GM19035 (cell line): ENCODE results near the gene MEF2D.

Experiments used
- ATAC-seq: cut with Tn5 transposase; IDR thresholded peaks from one replicate; pipeline ENCODE4 v1.9.1; 2021; ENCODE audit not compliant: unreplicated experiment

Gene MEF2D

DNA sequence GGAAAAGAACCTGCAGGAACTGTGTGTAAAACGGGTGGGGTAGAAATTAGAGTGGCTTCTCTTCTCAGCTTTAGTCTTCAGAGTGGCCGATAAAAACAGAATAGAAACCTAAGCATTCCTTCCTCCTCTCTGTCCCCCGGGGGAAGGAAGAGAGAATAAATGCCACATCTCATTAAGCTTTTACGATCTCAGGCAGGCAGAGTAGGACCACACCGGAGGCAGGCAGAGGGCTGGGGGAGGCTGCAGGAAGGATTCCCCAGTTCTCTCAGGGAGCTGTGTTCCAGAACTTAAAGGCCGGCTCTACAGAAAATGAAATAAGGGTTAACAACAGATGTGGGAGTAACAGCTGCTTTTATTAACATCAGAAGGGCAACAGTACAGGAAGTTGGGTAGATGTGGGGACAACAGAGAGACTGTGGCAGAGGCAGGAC is 24.5 kb upstream of the MEF2D start:
- no peak for ATAC-seq

DNA sequence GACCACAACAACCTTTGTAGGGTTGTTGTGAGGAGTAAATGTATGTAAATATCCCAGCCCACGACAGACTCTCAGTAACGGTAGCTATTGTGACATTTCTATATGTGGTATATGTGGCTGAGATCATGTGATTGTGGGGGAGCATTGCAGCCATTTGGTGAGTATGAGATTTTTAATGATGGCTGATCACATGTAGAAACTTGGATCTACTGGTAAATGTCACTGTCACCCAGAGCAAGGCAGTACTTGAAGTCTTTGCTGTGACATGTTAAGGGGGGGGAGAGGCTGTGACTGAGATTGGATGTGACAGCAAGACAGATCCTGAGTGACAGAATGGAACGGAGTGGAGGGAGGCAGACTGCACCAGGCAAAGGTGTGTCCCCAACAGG is 23.9 kb upstream of the MEF2D start:
- ATAC-seq: no peak

DNA sequence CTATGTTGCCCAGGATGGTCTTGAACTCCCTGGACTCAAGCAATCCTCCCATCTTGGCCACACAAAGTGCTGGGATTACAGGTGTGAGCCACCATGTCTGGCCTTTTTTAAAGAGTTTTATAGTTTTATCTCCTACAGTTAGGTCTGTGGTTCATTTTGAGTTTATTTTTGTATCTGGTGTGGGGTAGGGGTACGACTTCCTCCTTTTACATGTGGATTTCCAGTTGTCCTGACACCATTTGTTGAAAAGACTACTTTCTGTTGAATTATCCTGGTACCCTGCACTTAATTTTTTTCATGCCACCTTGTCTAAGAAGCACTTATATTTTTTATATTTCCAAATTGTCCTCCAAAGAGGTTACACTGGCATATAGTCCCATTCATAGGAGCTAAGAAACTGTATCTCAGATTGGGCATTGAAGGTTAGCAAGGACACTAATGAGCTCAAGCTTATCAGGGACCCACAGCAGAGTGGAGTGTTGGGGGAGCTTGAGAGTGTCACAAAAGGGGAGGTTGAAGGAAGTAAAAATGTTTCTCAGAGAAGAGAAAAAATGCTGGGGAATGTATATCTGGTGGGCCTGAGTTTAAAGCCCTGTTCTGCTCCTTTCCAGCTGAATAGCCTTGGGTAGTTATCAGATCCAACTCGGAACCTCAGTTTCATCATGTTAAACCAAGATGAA is 23.4 kb upstream of the MEF2D start:
- no peak for ATAC-seq

- ATAC-seq: no peak
Measured at GRCh38 chr1:156522443-156522970, 21.9 kb upstream of the MEF2D start.

DNA sequence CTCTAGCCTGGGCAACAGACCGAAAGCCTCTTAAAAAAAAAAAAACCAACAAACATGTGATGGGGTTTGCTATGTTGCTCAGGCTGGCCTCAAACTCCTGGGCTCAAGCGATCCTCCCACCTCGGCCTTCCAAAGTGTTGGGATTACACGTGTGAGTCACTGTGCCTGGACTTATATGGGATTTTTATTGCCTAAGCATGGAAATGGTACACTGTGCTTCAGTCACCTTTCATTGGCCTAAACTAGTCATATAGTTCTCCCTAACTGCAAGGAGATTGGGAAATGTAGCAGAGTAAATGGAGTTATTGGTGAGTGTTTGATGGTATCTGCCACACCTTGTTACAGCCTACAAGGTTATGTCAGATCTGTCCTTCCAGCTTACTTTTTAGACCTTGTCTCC is 17.2 kb upstream of the MEF2D start:
- no peak for ATAC-seq

DNA sequence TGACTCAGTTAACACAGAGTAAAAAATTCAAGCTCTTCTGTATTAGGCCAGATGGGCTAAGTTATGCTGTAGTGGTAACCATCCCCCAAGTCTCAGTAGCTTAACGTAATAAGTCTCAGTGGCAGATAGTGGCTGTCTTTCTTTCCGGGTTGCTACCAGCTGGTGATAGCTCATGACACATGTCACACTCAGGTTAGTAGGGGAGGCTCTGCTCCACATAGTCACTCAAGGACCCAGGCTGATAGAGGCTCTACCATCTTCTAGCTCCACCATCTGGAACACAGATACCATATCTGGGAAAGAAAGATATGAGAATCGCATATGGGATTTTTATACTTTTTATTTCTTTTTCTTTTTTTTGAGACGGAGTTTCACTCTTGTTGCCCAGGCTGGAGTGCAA is 16.2 kb upstream of the MEF2D start:
- ATAC-seq: no peak

DNA sequence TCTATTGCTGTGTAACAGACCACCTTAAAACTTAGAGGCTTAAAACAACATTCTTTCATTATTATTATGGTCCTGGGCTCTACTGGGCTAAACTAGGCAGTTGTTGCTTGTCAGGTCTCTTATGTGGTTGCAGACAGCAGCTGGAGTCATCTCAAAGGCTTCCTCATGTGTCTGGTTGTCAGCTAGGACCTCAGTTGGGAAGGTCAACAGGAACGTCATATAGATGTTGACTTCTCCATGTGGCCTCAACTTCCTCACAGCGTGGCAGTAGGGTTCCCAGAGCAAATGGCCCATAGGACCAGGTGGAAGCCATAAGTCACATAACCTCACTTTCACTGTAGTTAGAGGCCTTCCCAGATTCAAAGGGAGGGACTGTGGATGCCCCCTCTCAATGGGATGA is 15.4 kb upstream of the MEF2D start:
- no peak for ATAC-seq

DNA sequence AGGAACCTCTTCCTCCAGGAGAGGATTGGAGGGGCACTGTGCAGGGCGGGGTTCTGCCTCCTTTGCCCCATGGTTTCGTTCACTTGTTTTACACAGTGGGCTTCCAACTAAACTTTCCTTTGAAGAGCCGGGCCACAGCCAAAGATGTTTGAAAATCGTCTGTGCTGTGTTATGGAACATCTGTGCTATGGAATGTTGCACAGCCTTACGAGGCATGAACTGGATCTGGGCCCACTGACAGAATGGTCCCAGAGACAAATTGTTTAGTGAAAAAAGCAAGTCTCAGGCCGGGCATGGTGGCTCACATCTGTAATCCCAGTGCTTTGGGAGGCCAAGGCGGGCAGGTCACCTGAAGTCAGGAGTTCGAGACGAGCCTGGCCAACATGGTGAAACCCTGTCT is 12.6 kb upstream of the MEF2D start:
- no peak for ATAC-seq

DNA sequence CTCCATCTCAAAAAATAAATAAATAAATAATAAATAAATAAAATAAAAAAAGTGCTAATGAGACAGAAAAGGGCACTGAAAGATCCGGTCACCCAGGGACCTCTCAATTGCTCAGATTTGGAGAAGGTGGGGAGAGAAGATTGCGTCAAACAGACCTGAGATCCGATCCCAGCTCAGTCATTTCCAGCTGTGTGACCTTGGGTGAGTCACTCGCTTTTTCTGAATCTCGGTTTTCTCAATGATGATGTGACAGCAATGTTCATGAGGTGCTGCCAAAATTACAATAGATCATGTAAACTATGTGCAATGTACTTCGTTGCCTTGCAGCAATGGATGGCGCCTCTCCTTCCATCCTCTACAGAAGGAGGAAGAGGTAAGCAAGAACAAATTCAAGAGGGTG is 11.1 kb upstream of the MEF2D start:
- ATAC-seq: no peak

GRCh38 chr1:156510709-156511108 is 10.1 kb upstream of the MEF2D start:
- no peak for ATAC-seq

GRCh38 chr1:156509424-156510034 is 9.0 kb upstream of the MEF2D start:
- no peak for ATAC-seq

- no peak for ATAC-seq
Measured at GRCh38 chr1:156508955-156509234, 8.3 kb upstream of the MEF2D start.

DNA sequence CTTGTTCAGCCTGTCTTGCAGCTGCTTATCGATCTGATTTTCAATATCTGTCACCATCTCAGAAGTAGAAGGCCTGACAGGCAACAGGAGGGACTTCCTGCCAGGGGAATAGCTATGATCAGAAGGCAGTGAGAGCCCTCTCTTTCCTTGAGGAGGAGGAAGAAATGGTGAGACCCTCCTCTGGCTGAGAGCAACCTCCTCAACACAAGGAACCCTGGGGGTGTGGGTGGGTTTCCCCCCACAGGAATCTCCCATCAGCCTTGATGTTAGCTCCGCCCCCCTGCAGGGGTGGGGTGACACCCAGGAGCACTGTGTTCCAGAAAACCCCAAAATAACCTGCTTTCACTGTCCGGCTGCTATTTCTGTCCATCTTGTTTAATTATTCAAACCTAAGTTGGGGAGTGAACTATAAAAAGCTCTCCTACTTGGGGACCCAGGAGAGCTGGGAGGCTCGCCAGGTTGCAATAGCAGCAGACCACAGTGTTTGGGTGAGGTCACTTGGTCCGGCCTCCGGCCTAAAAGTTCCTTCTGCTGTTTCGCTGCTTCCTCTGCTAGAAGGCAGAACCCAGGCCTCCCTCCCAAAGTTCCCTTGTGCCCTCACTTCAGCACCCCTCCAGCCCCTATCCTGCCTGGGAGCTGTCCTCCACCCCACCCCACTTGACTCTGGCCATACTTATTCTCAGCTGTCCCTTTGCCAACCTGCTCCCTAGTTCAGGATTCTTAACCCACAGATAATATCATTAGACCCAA is 7.8 kb upstream of the MEF2D start:
- ATAC-seq: no peak

DNA sequence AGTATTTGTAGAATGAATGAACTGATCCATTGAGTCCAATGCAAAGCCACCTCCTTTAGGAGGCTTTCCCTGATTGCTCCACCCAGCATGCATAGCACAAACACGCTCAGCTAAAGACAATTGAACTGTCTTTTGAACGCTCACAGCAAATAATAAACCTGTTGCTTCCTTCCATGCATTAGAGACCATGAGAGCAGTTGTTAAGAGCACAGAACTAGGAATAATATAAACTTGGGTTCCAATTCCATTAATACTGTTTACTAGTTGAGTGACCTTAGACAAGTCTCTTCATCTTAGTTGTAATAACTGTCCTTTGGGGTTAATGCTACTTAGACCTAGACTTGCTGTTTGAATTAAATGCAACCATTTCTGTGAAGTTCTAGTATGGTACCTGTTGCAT is 5.9 kb upstream of the MEF2D start:
- ATAC-seq: no peak

DNA sequence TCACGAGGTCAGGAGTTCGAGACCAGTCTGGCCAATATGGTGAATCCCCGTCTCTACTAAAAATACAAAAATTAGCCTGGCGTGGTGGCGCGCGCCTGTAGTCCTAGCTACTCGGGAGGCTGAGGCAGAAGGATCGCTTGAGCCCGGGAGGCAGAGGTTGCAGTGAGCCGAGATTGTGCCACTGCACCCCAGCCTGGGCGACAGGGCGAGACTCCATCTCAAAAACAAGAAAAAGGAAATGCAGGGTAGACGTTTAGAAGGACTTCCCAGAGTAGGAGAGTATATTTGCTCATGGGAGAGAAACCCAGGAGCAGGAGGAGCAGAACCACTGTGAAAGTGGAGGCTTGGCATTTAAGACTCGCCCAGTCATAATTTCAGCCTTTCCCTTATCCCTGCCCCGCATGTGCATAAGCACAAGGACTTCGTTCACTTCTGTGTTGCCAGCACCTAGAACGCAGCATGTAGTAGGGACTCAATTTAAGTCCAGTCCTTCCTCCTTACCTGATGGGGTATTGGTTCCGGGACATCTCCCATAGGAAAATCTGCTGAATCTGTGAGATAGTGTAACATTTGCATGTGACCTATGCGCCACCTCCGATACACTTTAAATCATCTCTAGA is 5.2 kb upstream of the MEF2D start:
- no peak for ATAC-seq

DNA sequence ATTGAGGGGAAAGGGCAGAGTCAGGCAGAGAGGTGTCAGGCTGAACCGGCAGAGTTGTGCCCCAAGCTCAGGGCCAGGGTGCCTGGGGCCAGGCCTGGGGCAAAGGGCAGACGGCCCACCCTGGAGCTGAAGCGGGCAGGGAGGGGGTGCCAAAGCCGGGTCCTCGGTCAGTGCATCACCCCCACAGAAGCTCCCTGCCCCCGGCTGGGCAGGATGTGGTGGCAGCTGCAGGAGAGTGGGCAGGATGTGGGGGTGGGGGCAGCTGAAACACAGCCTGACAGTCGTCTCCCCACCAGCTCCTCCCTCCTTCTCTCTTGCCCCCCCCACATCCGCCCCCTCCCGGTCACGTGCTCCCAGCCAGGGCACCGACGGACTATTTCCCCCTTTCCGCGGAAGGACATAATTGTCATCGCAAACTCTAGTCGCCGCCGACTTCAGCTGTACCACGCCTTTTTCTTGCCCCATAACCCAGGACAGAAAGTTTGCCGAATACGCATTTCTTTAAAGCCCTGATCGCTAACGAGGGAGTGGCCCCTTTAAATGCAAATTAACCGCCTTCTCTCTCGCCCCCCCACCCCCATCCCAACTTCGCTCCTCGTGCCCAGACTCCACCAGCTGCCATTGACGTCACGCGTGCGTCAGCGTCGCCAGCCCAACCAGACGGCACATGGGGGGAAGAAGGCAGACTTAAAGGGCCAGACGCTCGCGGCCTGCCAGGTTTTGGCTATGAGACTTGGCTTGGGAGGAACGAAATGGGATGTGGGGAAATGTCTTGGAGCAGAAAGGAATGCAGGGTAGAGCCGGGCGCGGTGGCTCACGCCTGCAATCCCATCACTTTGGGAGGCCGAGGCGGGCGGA is 4.5 kb upstream of the MEF2D start:
- peak; percentile 36 for ATAC-seq

- no peak for ATAC-seq
Measured at GRCh38 chr1:156504438-156504813, 3.9 kb upstream of the MEF2D start.

- no peak for ATAC-seq
Measured at GRCh38 chr1:156503698-156504437, 3.3 kb upstream of the MEF2D start.

DNA sequence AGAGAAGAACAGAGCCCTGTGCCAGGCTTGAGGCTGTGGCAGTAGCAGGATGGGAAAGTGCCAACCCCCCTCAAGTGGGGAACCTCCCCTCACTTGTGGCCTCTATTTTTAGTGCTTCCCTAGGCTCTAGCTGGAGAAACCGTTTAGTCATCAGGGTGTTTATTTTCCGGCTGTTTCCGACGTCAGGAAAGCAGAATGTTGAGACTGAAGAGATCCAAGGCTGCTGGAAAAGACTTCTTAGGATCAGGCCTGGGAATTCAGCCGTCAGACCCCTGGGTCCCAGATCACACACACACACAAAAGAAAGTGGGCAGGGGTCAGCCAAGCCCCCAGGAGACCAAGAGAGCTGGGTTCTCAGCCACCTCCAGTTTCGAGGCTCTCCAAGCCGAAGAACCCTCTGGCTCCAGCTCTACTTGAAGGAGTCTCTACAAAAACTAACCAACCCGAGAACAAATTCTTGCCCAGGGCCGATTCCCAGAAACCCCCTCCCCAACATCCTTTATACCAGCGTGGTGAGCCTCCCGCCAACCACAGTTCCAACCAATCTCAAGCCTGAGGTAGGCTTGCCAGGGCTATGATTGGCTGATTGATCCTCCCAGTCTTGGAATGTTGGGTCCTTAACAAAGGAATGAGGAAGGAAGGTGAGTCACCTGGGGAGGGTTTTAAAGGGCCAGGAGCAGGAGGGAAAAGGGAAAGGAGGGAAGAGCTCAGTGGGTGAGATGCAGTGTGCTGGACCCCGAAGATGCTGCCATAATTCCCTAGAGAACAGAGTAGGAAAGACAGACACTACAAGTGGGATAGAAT is 2.5 kb upstream of the MEF2D start:
- no peak for ATAC-seq
